ENCODE results near the gene CRYGN. TPM values are rescaled to one million over a fixed set of nuclear protein-coding genes. Genes with fewer than 3 reads are reported as not detected.

The CRYGN gene
- total RNA-seq, 4 donors from 2014 or later = not detected

- WGBS, 2 donors = 97% methylated on average over 6 of the region's 6 CpGs
- intact Hi-C loops (cut with DNase I; ENCODE audit: low total_unique reads) = no loop called here
- TF ChIP-seq CTCF (IDR thresholded peaks at IDR 0.05) (no peak), POLR2A (IDR thresholded peaks at IDR 0.05) (no peak)
Observed at GRCh38 chr7:151457534-151457933, 17.6 kb upstream of the CRYGN start.

GRCh38 chr7:151456782-151457181 lies 16.8 kb upstream of the CRYGN start:
- TF ChIP-seq POLR2A (IDR thresholded peaks at IDR 0.05) = no peak
- TF ChIP-seq CTCF (IDR thresholded peaks at IDR 0.05) = no peak
- DNase-seq (ENCODE audit: low spot score in 2 of 2) = no peak
- intact Hi-C loops (cut with DNase I; ENCODE audit: low total_unique reads) = no loop called here
- WGBS, 2 donors = 84 to 91% methylated on average over 4 of the region's 4 CpGs
- no peak overlapping the region for H3K4me3 ChIP-seq (ENCODE audit: low read depth, poor library complexity, severe bottlenecking)

More at GRCh38 chr7:151457534-151457933, 17.6 kb upstream of the CRYGN start:
- H3K4me3 ChIP-seq (ENCODE audit: low read depth, poor library complexity, severe bottlenecking) = no peak overlapping the region
- DNase-seq (ENCODE audit: low spot score in 2 of 2) = no peak

GRCh38 chr7:151456276-151456675 lies 16.3 kb upstream of the CRYGN start:
- WGBS, 2 donors = 93 to 97% methylated on average over 5 of the region's 5 CpGs
- no peak for TF ChIP-seq POLR2A (IDR thresholded peaks at IDR 0.05)
- no peak for TF ChIP-seq CTCF (IDR thresholded peaks at IDR 0.05)
- no peak overlapping the region for H3K4me3 ChIP-seq (ENCODE audit: low read depth, poor library complexity, severe bottlenecking)
- intact Hi-C loops (cut with DNase I; ENCODE audit: low total_unique reads) = no loop called here
- DNase-seq (ENCODE audit: low spot score in 2 of 2) = no peak

- H3K4me3 ChIP-seq (ENCODE audit: low read depth, poor library complexity, severe bottlenecking) = no peak overlapping the region
- intact Hi-C loops (cut with DNase I; ENCODE audit: low total_unique reads) = no loop called here
- WGBS, 2 donors = 91 to 92% methylated on average over 4 of the region's 4 CpGs
- no peak for TF ChIP-seq CTCF (IDR thresholded peaks at IDR 0.05)
- no peak for TF ChIP-seq POLR2A (IDR thresholded peaks at IDR 0.05)
- no peak for DNase-seq (ENCODE audit: low spot score in 2 of 2)
Observed at GRCh38 chr7:151455690-151456089, 15.7 kb upstream of the CRYGN start.

GRCh38 chr7:151454932-151455530 lies 15.1 kb upstream of the CRYGN start:
- no peak overlapping the region for H3K4me3 ChIP-seq (ENCODE audit: low read depth, poor library complexity, severe bottlenecking)
- no peak for TF ChIP-seq POLR2A (IDR thresholded peaks at IDR 0.05)
- no peak for TF ChIP-seq CTCF (IDR thresholded peaks at IDR 0.05)
- DNase-seq (ENCODE audit: low spot score in 2 of 2) = peak in 1 of 2 donors; percentile 72
- intact Hi-C loops (cut with DNase I; ENCODE audit: low total_unique reads) = no loop called here
- 92 to 97% methylated on average over 6 to 14 of the region's 15 CpGs for WGBS, 2 donors

- WGBS, 2 donors = 80 to 86% methylated on average over 14 of the region's 14 CpGs
- intact Hi-C loops (cut with DNase I; ENCODE audit: low total_unique reads) = no loop called here
- DNase-seq (ENCODE audit: low spot score in 2 of 2) = peak in 1 of 2 donors; percentile 80
- no peak for TF ChIP-seq CTCF (IDR thresholded peaks at IDR 0.05)
- no peak for TF ChIP-seq POLR2A (IDR thresholded peaks at IDR 0.05)
- no peak overlapping the region for H3K4me3 ChIP-seq (ENCODE audit: low read depth, poor library complexity, severe bottlenecking)
Observed at GRCh38 chr7:151454305-151454704, 14.4 kb upstream of the CRYGN start.
